ENCODE data around the gene CCDC73.

DNA sequence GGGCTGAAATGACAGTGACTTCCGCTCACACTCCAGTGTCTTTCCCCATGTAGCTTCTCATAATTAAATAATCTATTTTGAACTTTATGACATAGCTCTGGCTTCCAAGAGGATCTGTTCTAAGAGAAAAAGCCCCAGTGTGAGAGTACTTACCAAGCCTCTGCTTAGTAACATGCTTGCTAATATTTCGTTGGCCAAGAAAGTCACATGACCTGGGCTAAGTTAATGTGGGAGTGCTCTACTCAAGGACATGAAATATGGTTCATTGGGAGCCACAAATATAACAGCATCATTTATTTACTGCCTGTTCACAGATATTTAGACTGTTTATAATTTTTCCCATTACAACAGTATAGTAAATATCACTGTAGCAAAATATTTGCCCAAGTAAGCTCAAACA, 42.5 kb downstream of the CCDC73 start:
- TF ChIP-seq ZNF274 (IDR thresholded peaks at IDR 0.05; ENCODE audit: low read depth, low read length) (no peak), SUZ12 (IDR thresholded peaks at IDR 0.05; ENCODE audit: extremely low read depth, insufficient read depth, insufficient read length) (no peak), YY1 (IDR thresholded peaks at IDR 0.05; ENCODE audit: insufficient read depth, insufficient read length) (no peak)
